GM19397 (cell line): ENCODE measurements around the gene WNT7B.

Source experiments
- ATAC-seq: cut with Tn5 transposase; IDR thresholded peaks from one replicate; pipeline ENCODE4 v1.9.1; 2021; ENCODE audit warnings: mild to moderate bottlenecking, moderate library complexity; ENCODE audit not compliant: unreplicated experiment

Gene WNT7B

DNA sequence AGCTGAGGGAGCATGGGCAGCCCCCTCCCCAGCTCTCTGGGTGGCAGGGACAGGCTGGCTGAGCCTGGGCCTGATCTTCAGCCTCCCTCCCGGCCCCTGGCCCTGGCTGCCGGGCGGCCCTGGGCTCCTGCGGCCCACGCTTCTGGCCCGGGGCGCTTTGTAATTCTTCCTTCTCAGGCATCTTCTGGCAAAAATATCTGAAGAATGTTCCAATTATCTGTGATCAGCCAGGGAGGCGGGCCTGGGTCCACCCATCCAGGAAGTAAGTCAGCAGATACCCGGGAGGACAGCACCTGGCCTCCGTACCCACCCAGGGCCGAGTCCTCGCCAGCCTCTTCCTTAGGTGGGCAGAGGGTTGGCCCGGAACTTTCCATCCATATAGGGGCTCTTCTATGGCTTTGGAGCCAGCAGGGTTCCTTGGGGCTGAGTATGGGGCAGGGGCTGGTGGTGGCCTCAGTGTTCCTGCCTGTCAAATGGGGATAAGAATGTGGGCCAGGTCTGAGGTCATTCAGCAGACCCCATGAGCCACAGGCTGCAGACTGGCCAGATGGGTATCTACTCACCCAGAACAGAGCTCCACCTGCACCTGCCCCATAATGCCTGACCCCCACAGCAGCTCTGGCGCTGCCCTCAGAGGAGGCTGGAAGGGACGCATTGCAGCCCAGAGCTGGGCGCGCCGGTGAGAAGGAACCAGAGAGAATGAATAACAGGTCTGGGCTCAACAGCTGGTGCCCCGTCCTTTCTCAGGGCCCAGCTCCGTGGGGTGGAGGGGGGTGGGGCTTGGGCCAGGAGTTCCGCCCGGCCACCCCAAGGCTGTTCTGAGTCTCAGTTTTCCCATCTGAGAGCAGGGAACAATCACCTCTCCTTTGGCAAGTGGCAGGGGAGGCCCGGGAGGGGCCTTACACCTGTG is 16.2 kb downstream of the WNT7B start:
- ATAC-seq, result no peak

DNA sequence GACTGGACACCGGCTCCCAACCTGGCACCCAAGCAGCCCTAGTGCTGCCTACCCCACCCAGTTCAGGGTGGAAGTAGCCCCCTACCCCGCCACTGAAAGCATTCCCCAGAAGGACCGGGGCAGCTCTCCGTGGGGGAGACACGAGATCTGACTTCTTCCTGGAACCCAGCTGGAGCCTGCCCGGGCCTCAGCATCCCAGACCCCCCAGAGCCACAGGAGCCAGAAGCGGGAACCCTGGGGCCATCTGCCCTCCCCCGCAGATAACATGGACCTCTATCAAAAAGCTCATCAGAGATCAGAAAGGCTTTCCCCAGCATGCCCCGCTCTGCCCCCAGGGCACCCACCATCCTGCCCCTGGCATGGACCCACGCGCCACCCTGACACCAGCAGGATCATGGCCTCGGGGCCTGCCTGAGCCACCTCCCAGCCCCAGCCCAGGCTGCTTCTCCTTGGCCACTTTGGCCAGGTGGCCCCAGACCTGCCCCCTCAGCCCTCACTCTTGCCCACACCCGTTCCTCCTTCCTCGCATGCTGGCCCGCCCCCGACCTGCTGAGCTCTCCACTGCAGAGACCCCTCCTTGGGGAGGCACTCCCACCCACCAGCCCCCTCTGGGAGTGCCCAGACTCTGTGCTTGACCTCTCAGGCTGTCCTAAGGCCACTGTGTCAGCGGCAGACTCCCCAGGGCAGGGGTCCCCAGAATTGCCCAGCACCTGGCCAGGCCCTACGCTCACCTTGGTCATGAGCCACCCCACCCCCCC is 17.1 kb downstream of the WNT7B start:
- ATAC-seq, result no peak

DNA sequence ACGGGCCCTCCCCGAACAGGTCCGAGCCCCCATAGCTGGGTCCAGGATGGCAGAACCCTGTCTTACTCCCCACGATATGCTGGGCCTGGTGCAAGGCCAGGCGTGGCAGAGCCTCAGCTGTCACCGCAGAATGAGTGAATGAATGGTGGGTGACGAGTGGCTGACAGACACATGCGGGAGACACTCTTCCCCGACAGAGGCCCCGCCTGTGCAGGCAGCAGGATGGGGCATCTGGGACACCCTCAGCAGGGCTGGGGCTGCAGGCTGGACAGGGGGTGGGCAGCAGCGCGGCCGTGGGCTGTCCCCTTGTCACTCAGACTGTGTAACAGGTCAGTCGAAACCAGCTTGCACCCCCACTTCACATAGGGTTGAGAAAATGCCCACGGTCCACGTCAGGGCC is 18.0 kb downstream of the WNT7B start:
- ATAC-seq, result no peak

DNA sequence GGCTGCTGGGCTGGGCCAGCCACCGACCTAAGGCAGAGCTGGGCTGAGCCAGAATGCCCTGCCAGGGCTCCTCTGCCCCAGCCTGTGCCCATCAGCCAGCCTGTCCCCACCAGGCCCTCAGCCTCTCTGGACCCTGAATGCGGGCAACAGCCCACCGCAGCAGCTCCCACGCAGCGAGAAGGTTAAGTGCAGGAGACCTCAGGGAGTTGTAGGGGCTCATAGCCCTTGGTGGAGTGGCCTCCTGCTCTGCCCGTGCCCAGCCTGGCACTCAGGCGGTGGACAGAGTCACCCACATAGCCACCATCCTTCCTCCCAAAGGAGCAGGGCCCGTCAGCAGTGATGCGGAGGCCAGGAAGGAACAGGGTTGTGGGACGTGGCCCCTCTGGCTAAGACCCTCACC is 19.1 kb downstream of the WNT7B start:
- no peak for ATAC-seq

DNA sequence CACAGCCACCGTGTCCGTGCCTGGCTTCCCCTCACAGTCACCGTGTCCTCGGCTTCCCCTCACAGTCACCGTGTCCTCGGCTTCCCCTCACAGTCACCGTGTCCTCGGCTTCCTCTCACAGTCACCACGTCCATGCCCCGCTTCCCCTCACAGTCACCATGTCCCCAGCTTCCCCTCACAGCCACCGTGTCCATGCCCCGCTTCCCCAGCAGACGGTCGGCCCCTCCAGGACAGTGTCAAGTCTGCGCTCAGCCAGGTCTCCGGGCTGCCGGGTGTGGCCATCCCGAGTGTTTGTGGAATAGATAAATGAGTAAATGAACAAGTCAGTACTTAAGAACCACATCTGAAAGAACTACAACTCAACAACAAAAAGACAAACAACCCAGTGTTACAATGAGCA is 23.8 kb downstream of the WNT7B start:
- no peak for ATAC-seq

DNA sequence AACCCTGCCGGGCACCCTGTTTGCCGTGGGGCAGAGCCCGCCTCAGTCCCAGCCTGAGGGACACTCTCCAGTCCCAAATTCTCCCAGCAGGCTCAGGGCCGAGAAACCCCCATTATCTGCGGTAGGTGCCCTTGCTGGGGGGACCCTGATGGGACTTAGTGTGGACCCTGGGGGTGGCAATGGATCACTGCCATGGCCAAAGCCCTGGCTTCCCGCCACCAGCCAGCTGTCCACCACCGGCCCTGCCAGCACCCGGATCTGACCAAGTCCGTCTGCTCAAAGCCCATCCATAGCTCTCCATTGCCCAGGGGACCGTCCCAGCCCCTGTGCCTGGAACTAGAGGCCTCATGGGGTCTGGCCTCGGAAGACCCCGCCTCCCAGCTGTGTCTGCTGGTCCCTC is 24.4 kb downstream of the WNT7B start:
- no peak for ATAC-seq

DNA sequence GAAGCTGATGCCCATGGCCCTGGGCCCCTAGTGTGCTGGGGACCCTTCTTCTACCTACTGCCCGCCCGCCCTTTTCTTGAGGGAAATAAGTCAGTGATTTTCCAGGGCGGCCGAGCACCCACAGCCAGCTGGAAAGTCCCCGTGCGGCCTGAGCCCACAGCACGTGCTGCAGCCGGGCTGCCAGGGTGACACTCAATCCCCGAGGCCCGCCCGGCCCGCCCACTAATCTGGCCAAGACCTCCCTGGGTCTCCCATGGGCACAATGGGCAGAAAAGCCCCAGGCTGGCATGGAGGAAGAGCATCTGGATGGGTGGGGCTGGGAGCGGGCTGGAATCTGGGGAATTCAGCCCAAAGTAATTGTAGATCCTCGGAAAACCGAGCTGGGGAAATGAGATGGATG is 24.8 kb downstream of the WNT7B start:
- no peak for ATAC-seq

DNA sequence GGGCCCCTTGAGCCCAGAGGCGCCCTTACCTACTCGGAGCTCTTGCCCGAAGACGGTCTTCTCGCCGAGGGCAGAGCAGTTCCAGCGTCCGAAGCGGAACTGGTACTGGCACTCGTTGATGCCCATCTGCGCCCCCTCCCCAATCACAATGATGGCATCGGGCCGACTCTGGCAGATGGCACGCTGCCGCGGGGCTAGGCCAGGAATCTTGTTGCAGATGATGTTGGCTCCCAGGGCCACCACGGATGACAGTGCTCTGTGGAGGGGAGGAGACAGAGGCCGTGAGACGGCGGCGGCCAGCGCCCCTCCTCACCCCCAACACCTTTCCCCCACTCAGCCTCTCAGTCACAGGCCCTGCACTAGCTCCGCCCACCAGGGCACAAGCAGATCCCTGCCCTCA is 27.1 kb downstream of the WNT7B start:
- no peak for ATAC-seq

DNA sequence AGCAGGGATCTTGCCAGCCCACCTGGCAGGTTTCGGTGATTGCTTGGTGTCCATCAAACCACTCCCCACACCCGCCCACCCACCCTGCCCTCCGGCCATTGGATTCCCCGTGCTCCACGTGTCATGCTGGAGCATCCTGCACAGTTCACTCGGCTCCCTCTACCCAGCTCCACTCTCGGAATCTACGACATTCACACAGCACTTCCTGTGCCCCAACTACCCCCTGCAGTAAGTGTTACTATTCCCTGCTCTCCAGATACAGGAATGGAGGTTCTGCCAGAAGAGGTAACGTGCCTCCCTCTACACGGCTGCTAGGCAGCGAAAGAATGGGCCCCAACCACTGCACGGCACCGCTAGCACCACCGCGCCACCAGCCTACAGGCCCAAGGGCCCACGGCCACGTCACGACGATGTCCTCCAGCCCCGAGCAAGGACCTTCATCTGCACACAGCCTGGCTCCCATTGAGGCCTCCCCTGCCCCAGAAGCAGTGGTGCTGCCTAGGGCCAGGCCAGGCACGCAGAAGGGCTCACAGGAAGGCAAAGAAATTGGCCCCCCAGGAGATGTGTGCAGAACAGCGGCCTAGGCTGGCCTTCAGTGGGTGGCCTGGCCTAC is 27.6 kb downstream of the WNT7B start:
- no peak for ATAC-seq

DNA sequence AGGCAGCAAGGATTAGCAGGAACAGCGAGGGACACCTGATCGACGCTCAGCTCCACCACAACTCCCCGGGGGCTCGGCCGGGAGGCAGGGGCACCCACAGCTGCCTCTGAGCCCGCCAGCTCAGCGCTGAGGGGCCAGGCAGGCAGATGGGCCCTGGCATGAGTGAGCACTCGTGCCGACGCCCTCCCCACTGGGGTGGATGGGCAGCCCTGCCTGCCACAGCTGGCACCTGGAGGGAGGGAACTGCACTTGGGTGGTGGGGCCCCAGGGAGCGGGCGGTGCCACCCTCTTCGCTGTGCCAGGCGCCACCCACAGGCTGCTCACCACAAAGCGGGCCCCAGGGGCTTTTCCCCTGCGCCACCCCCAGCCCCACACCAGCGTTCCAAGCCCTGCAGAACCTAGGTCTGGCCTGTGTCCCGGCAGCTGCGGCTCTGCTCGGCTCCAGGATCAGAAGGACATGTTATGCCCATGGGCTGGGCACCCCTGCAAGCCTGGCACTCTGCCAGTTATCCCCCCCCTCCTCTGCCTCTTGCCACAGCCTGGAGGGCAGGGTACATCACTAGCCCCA is 28.8 kb downstream of the WNT7B start:
- no peak for ATAC-seq

DNA sequence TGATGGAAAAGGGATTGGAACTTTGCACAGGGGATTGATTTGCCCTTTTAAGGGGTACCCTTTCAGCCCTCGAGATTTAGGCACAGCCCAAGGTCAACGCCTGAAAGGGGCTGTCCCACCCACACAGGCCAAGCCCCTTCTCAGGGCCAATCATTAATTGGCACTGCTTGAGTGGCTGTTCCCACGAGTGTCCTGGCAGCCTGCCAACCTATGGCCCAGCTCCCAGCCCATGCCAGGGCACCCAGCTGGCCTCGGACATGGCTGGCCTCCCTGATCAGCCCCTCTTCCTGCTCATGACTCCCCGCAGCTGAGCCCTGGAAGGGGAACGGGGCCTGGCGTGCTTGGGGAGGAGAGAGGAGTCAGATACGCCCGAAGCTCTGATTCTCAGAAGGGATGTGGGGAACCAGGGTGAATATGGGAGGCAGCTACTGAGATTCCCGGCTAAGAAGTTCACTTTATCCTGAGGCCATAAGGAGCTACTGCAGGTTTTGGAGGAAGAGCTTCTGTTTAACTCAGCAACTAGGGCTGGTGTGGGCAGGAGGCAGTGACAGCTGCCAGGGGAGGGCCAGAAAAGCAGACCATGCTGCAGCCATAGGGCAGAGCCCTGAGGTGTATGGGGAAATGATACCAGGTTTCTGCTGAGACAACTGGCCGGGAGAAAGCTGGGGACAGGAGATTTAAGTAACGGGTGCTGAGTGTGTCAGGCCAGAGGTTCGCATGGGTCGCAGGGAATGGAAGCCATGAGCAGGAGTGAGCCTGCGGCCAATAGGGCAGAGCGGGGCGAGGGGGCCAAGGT is 30.0 kb downstream of the WNT7B start:
- no peak for ATAC-seq

DNA sequence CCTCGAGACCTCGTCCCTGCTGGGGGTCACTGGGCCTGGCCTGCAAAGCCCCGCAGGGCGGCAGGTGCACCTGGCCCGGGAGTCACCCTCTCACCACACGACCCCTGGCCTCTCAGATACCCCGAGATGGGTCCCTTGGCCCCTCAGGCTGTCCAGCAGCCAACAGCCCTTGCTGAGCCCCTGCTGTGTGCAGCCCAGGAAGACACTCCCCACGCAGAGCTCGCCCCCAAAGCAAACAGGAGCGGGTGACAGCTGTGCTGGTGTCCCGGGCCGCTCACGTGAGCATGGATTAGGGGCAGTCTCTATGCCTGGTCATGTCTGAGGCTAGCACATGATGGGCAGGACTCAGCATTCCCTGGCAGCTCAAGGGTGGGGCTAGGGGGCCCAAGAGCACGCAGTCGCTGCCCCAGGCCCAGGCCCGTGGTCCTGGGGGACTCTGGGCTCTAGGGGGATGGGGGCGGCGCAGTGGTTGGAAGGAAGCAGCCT is 31.3 kb downstream of the WNT7B start:
- ATAC-seq, result no peak

DNA sequence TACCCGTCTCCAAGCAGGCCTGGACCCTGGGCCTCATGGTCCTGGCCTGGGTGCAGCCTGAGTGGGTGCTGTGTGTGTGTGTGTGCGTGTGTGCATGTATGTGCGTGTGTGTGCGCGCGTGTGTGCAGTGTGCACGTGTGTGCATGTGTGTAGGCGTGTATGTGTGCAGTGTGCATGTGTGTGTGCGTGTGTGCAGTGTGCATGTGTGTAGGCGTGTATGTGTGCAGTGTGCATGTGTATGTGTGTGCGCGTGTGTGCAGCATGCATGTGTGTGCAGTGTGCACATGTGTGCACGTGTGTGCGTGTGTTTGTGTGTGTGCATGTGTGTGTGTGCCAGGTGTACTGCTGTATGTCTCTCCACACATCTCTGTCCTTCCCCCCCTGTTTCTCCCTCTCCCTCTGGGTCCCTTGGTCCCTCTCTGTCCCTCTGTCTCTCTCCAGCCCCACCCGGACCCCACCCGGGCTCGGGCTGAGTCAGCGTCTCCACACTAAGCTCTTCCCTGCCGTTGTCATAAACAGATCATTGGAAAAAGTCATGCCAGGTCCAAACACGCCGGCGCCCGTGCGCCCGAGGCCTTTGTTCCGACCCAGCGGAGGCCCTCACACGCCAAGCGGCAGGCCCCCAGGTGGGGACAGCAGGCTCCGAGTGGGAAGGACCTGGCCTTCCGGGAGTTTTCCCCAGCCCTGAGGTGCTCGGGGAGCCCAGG is 34.0 kb downstream of the WNT7B start:
- ATAC-seq, result no peak

DNA sequence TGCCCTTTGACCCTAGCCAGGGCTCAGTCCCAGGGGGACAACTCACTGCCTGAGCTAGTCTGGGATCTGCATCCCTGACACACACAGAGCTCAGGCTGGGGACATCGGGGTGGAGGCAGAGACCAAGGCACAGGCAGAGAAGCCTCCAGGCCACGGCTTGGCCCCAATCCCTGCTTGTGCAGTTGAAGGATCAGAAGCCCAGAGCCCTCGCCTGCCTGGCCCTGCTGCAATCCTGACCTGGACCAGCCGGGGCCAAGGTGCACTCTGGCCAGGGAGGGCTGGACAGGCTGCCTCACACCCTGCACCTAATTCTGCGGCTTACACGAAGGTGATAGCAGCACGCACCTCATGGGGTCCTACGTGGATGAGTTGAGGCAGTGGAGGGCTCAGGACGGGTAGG is 34.6 kb downstream of the WNT7B start:
- no peak for ATAC-seq

DNA sequence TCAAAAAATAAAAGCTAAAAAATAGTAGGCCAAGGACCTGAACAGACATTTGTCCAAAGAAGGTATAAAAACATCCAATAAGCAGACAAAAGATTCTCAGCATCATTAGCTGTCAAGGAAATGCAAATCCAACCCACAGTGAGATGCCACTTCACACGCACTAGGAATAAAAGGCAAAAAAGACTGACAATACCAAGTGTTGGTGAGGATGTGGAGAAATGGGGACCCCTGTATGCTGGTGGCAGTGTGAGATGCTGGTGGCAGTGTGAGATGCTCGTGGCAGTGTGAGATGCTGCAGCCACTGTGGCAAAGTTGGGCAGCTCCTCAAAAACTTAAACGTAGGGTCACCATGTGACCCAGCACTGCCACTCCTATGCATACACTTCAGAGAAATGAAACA is 38.0 kb downstream of the WNT7B start:
- ATAC-seq, result no peak

DNA sequence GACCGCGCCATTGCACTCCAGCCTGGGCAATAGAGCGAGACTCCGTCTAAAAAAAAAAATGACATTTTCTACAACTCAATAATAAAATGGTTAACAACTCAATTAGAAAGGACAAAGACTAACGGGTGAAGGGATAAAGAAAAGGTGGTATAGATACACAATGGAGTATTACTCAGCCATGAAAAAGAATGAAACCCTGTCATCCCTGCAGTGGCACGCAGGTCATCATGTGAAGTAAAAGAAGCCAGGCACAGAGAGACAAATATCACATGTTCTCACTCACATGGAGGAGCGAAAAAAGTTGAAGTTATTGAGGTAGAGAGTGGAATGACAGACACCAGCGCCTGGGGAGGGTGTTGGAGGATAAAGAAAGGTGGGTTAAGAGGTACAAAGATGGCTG is 39.0 kb downstream of the WNT7B start:
- no peak for ATAC-seq

DNA sequence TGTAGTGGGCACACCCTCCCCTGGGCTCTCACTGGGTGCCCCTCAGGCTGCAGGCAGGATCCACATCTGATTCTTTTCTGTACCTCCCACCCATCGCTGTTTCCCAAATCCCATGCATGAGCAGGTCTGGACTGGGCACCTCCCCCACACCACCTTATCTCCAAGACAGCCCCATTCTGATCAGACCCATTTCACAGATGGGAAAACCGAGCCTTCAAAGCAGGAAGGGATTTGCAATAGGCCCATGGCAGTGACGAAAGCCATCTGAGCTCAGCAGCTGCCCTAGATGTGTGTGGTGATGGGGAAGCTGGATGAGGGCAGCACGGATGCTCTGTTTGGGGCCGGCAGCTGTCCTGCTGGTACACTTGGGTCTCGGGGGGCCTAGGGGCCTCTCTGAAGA is 41.4 kb downstream of the WNT7B start:
- no peak for ATAC-seq

DNA sequence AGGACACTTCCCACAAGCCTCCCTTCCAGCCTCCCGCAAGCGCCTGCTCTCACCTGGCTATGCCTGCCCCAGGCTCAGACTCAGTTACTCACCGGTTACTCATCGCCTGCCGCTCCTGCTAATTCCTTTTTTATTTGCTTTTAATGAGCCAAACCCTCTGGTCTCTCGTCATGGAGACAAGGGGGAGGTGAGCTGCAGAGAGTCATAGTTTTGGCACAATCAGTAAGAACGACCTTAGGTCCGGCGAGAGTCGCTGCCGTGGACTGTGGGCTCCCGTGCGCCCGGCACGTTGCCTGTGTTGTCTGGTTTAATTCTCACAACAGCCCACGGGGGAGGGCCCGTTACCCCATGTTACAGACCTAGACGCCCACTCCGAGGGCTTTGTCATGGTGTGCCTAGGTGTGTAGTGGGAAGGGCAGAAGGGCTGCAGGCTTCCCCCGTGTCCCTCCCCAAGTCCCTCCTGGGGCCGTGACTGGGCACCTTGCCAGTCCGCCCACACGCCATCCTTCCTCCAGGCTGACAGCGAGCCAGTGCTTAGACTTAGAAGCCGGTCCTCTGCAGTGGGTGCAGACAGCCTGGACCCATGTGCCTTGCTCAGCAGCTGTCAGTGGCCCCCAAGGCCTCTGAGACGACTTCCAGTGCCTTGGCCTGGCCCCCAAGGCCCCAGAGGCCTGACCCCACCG is 42.2 kb downstream of the WNT7B start:
- ATAC-seq, result no peak

DNA sequence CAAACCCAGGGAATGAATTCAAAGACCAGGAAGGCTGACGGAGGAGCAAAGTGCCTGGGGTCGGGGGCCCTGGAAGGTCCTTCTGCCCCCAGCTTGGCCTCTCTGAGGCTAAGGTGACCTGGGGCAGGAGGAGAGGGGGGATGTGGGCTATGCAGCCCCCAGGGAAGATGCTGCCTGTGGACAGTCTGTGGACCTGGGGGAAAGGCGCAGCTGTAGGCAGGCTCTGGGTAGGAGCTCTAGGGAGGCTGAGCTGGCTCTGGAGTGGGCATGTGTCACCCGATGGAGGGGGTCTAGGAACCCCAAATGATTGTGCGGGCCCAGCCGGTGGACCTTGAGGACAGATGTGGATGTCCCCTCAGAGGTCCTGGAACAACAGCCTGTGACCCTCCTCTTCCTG is 42.8 kb downstream of the WNT7B start:
- no peak for ATAC-seq
